Fibroblast of pulmonary artery (primary cell): Measurements from ENCODE around the gene PTPN18.

ENCODE experiments used
- DNase-seq: peaks from one replicate; pipeline ENCODE4 v3.0.0-alpha.2; 2010; ENCODE audit warnings: low read depth
- H3K4me3 ChIP-seq: replicated peaks from 2 replicates; pipeline ENCODE4 v1.5.1; 2011; ENCODE audit warnings: low read depth, mild to moderate bottlenecking, control low read depth, low read length, moderate library complexity
- TF ChIP-seq, protein P1 (sequence below): IDR thresholded peaks from 2 replicates; pipeline ENCODE4 v1.5.1; 2011; ENCODE audit warnings: mild to moderate bottlenecking, control low read depth, low read length, inconsistent platforms; ENCODE audit errors: missing control alignments

PTPN18 gene

DNA sequence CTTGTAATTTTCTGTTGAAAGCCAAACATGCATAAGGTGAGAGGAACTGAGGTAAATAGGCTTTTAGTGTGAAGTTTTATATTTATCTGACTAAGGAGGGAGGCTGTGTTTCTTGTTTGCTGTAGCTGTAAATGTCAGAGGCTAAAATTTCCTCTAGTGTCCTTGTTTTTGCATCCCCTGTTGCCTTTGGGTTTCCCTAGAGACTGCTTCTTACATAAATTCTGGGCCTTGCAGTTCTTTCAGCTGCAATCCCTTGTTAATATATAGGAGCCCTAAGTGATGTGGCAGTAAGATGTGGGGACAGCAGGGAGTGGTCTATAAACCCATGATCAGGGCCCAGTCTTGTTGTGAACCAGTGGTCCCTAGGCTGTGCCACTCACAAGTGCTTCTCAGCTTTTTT lies 20.6 kb upstream of the PTPN18 start:
- no peak for DNase-seq
- TF ChIP-seq, protein P1, sequence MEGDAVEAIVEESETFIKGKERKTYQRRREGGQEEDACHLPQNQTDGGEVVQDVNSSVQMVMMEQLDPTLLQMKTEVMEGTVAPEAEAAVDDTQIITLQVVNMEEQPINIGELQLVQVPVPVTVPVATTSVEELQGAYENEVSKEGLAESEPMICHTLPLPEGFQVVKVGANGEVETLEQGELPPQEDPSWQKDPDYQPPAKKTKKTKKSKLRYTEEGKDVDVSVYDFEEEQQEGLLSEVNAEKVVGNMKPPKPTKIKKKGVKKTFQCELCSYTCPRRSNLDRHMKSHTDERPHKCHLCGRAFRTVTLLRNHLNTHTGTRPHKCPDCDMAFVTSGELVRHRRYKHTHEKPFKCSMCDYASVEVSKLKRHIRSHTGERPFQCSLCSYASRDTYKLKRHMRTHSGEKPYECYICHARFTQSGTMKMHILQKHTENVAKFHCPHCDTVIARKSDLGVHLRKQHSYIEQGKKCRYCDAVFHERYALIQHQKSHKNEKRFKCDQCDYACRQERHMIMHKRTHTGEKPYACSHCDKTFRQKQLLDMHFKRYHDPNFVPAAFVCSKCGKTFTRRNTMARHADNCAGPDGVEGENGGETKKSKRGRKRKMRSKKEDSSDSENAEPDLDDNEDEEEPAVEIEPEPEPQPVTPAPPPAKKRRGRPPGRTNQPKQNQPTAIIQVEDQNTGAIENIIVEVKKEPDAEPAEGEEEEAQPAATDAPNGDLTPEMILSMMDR, result no peak

DNA sequence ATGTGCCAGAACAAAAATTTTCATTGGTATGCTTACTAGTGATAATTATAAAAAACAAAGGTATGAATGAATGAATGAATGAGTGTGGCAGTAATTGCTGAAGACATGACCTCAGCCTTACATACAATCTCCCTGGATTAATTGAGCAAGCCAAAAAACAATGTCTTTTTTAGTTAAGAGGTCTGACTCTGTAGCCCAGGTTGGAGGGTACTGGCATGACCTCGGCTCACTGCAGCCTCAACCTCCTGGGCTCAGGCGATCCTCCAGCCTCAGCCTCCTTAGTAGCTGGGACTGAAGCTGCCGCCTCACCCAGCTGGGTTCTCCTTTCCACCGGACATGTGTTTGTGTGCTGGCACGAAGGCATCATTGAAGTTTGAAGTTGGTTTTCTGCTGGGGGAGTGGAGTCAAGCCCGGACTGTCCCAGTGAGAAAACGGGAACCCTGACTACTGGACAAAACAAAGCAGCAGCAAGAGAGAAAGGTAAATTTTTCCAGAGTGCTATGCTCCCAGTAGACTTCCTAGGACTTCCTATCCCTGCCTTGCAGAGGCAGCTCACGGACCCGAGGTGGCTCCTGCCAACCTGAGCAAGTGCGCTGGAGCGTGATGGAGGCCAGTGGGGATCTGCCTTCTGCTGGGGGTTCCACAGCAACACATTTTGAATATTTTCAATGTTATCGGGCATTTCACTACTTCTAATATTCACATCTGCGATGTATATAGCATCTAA lies 19.5 kb upstream of the PTPN18 start:
- TF ChIP-seq, protein P1, result no peak
- no peak for DNase-seq
- no peak overlapping the region for H3K4me3 ChIP-seq

More for the DNA sequence above, 20.6 kb upstream of the PTPN18 start:
- H3K4me3 ChIP-seq, result no peak overlapping the region

DNA sequence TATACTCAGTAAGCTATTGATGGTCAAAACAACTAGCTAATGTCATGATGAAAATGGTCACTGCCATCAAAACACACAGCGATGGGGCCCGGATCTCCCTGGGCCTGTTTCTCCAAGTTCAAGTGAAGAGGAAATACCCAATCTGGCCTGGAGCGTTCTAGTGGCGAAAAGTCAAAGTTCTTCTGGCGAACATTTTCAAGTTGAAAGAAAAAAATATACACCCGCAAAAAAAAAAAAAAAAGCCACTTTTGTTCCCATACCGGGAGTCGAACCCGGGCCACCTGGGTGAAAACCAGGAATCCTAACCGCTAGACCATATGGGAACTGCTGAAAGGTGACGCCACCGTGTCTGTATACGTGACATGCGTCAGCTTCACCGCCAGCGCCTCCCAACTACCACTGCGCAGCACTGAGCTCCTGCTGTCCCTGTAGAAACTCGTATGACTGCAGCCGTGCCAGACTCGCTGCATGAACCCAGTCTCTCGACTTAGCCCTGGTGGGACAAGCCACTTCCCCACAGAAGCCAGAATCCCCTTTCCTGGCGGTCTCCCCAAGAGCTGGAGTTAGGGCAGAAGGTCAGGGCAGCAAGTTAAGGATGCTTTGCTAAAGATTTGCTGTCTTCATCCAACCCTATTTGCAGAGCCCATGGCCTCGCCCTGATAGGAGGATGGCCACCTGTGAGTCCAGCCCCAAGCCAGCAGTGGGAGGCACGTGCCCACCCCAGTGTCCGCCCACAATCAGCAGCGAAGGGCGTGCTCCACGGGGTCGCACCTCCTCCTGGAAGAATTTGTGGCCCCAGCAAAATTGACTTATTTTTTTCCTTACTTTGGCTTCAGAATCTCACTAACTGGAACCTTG lies 18.8 kb upstream of the PTPN18 start:
- peak overlapping the region; percentile 48 for H3K4me3 ChIP-seq
- TF ChIP-seq, protein P1, result no peak
- peak; percentile 83 for DNase-seq

DNA sequence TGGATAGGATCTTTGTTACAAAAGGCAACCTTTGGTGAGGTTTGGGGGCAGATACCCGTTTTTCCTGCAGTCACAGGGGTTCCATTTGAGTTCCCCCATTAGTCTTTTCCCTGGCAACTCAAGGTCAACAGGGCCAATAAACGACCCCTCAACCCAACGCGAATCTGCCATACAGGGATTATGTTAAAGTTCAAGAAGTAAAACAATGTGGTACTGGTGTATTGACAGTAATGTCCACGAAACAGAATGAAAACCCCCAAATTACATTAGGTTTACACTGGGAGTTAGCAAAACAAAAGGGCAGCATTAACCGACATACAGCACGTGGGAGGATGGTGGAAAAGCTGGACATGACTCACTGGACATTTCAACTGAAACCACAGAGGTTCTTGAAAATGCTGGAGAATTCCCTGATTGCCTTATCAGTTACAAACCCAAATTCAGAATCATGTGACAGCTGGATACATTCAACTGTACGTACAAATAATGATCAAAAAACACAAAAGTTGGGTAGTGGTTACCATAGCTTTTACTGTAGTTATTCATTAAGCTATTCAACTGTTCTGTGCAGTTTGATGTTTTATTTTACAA lies 18.0 kb upstream of the PTPN18 start:
- TF ChIP-seq, protein P1, result no peak
- DNase-seq, result peak; percentile 83
- no peak overlapping the region for H3K4me3 ChIP-seq

DNA sequence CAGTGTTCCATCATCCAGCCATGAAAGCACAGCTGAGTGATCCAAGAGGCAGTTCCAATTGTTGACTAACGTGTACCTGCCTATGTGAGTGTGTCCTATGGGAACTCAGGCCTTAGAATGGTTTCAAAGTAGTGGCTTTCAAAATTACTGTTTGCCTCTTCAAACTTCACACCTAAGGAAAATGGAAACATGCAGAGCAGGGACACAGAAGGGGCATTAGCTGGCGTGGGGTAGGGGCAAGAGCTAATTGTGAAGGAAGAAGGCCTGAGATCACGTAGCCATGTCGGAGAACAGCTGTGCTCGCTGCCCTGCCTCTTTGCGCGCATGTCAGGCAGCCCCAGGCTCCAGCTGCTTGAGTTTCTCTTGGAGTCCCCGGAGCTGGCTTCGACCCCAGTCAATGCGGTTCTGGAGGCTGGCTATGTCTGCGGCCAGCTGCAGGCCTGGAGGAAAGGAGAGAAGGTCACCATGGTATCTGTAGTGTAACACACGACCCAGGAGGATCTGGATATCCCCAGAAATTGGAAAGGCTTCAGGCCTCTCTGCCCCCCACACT lies 17.0 kb upstream of the PTPN18 start:
- TF ChIP-seq, protein P1, result no peak
- no peak overlapping the region for H3K4me3 ChIP-seq
- DNase-seq, result no peak

DNA sequence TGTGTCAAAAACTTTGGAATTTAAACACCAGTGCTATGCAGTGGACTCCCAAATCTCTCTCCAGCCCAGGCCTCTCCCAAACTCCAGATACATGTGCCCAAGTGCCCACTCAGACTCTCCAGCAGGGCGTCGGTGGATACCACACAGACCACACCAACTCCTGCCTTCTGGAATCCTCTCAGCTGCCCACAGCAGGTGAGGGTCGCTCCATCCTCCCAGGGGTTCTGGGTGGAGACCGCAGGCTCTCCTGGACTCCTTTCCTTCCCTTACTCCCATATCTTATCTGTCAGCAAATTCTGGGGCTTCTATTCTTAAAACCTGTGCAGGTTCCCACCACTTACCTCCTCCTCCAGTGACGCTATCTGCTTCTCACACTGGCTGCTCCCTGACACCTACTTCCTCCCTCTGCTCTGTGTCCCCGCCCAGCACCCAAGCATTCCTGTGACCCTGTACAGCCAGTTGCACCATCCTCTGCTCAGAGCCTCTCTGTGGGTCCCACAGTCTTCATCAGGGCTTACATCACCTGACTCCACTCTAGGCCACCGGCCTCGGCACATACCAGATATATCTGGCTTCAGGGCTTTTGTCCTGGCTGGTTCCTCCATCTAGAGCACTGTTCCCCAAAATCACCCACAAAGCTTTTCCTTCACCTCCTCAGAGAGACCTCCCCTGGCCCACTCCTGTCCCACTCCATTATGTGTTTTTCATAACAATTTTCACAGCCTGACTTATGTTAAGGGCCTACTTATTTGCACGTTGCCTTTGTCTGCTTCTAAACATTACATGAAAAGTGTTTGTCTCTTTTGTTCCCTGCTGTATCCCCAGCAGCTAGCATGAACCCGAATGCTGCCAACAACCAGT lies 15.7 kb upstream of the PTPN18 start:
- H3K4me3 ChIP-seq, result no peak overlapping the region
- TF ChIP-seq, protein P1, result no peak
- DNase-seq, result no peak
